ENCODE data around the gene ELP1. TPM values are rescaled to one million over a fixed set of nuclear protein-coding genes. Genes with fewer than 3 reads are reported as not detected.
A peak's percentile ranks its signal among the peaks of the same experiment; 100 is the strongest.
"Not testable (repeated sequence)": the region's sequence is repeated elsewhere in the genome, so short reads cannot be mapped to it uniquely, and the experiment has no call there.

Gene ELP1
- total and polyA plus RNA-seq, 3 experiments from 2014 or later: 20.2 to 38.7 (median 36.2) TPM

- Histone ChIP-seq H3K4me1 (ENCODE audit: insufficient read depth, low read length) (no peaks in the 10 kb centered on the region), H3K9me3 (ENCODE audit: low read length) (no peaks in the 10 kb centered on the region), H3K27me3 (ENCODE audit: insufficient read depth, low read length, poor library complexity, severe bottlenecking) (no peaks in the 10 kb centered on the region), H3K27ac (ENCODE audit: low read depth, low read length) (no peak overlapping the region), H3K36me3 (ENCODE audit: insufficient read depth, low read length) (peaks cover 55% of the 10 kb centered on the region), H3K4me3 (ENCODE audit: low read length) (no peak overlapping the region)
- no peak for DNase-seq
- Mint-ChIP-seq H3K9me3 (no peaks in the 10 kb centered on the region), H3K4me3 (no peak overlapping the region), H3K36me3 (peaks cover 26 to 93% (median 43%) of the 10 kb centered on the region in 3 donors), H3K27ac (peak overlapping the region in 1 of 8 donors; percentile 54), H3K4me1 (no peaks in the 10 kb centered on the region), H3K27me3 (no peaks in the 10 kb centered on the region)
- ChIA-PET CTCF (interaction anchor here (1.2 kb wide), 1 partner anchor 10 kb away, joined by 3 read pairs; no protein-coding TSS in a partner anchor), POLR2A (no interaction called here)
Measured at GRCh38 chr9:108903420-108904103, 30.4 kb downstream of the ELP1 start.

GRCh38 chr9:108900176-108900575 lies 33.7 kb downstream of the ELP1 start:
- no peak overlapping the region for H3K27ac ChIP-seq (ENCODE audit: low read depth, low read length)
- Mint-ChIP-seq H3K4me1 (no peaks in the 10 kb centered on the region), H3K4me3 (no peak overlapping the region), H3K27me3 (no peaks in the 10 kb centered on the region), H3K27ac (peak overlapping the region in 2 of 8 donors; percentile 16 to 75), H3K36me3 (peaks cover 16 to 94% (median 48%) of the 10 kb centered on the region in 3 donors), H3K9me3 (no peaks in the 10 kb centered on the region)
- no peaks in the 10 kb centered on the region for H3K27me3 ChIP-seq (ENCODE audit: insufficient read depth, low read length, poor library complexity, severe bottlenecking)
- no peaks in the 10 kb centered on the region for H3K4me1 ChIP-seq (ENCODE audit: insufficient read depth, low read length)
- no peaks in the 10 kb centered on the region for H3K9me3 ChIP-seq (ENCODE audit: low read length)
- ChIA-PET CTCF (no interaction called here), POLR2A (no interaction called here)
- H3K36me3 ChIP-seq (ENCODE audit: insufficient read depth, low read length): peaks cover 38% of the 10 kb centered on the region
- no peak overlapping the region for H3K4me3 ChIP-seq (ENCODE audit: low read length)
- no peak for DNase-seq

GRCh38 chr9:108899023-108899695 lies 34.8 kb downstream of the ELP1 start:
- H3K4me3 ChIP-seq (ENCODE audit: low read length); CTCF ChIA-PET; H3K4me1 ChIP-seq (ENCODE audit: insufficient read depth, low read length); DNase-seq; H3K27ac ChIP-seq (ENCODE audit: low read depth, low read length); POLR2A ChIA-PET; H3K9me3 Mint-ChIP-seq; H3K4me1 Mint-ChIP-seq; H3K4me3 Mint-ChIP-seq; H3K9me3 ChIP-seq (ENCODE audit: low read length); H3K27me3 Mint-ChIP-seq; H3K27me3 ChIP-seq (ENCODE audit: insufficient read depth, low read length, poor library complexity, severe bottlenecking): not testable (repeated sequence)
- H3K36me3 ChIP-seq (ENCODE audit: insufficient read depth, low read length): peaks cover 45% of the 10 kb centered on the region
- Mint-ChIP-seq H3K36me3 (peaks cover 16 to 97% (median 49%) of the 10 kb centered on the region in 3 donors), H3K27ac (peak overlapping the region in 1 of 8 donors; percentile 50)

GRCh38 chr9:108897324-108898096 lies 36.4 kb downstream of the ELP1 start:
- no peak overlapping the region for H3K4me3 ChIP-seq (ENCODE audit: low read length)
- H3K27me3 ChIP-seq (ENCODE audit: insufficient read depth, low read length, poor library complexity, severe bottlenecking): no peaks in the 10 kb centered on the region
- Mint-ChIP-seq H3K4me3 (no peak overlapping the region), H3K27me3 (no peaks in the 10 kb centered on the region), H3K27ac (peak overlapping the region in 1 of 8 donors; percentile 73), H3K4me1 (no peaks in the 10 kb centered on the region), H3K36me3 (peaks cover 17 to 97% (median 41%) of the 10 kb centered on the region in 3 donors), H3K9me3 (no peaks in the 10 kb centered on the region)
- CTCF ChIA-PET: no interaction called here
- H3K4me1 ChIP-seq (ENCODE audit: insufficient read depth, low read length): no peaks in the 10 kb centered on the region
- no peaks in the 10 kb centered on the region for H3K9me3 ChIP-seq (ENCODE audit: low read length)
- no peak for DNase-seq
- POLR2A ChIA-PET: no interaction called here
- H3K27ac ChIP-seq (ENCODE audit: low read depth, low read length): no peak overlapping the region
- H3K36me3 ChIP-seq (ENCODE audit: insufficient read depth, low read length): peaks cover 55% of the 10 kb centered on the region

GRCh38 chr9:108894225-108894997 lies 39.5 kb downstream of the ELP1 start:
- no peak overlapping the region for H3K27ac Mint-ChIP-seq
- peaks cover 49% of the 10 kb centered on the region for H3K36me3 ChIP-seq (ENCODE audit: insufficient read depth, low read length)
- CTCF ChIA-PET: no interaction called here

GRCh38 chr9:108889649-108890067 lies 44.3 kb downstream of the ELP1 start:
- no peaks in the 10 kb centered on the region for H3K27me3 Mint-ChIP-seq
- Histone ChIP-seq H3K36me3 (ENCODE audit: insufficient read depth, low read length) (peaks cover 43% of the 10 kb centered on the region), H3K9me3 (ENCODE audit: low read length) (no peaks in the 10 kb centered on the region), H3K4me1 (ENCODE audit: insufficient read depth, low read length) (no peaks in the 10 kb centered on the region), H3K27me3 (ENCODE audit: insufficient read depth, low read length, poor library complexity, severe bottlenecking) (no peaks in the 10 kb centered on the region), H3K4me3 (ENCODE audit: low read length) (no peak overlapping the region), H3K27ac (ENCODE audit: low read depth, low read length) (no peak overlapping the region)
- ChIA-PET CTCF (interaction anchor here (1.6 to 1.7 kb wide), 2 partner anchors 61 to 65 kb away, joined by 4 to 5 read pairs; no protein-coding TSS in a partner anchor), POLR2A (no interaction called here)
- no peak for DNase-seq
- no peaks in the 10 kb centered on the region for H3K9me3 Mint-ChIP-seq
- no peak overlapping the region for H3K4me3 Mint-ChIP-seq
- peaks cover 10 to 17% (median 13%) of the 10 kb centered on the region in 3 donors for H3K4me1 Mint-ChIP-seq
- H3K36me3 Mint-ChIP-seq: peaks cover 11 to 86% (median 42%) of the 10 kb centered on the region in 3 donors
- H3K27ac Mint-ChIP-seq: peak overlapping the region in 2 of 8 donors; percentile 1 to 5

More at GRCh38 chr9:108894225-108894997, 39.5 kb downstream of the ELP1 start:
- H3K27me3 ChIP-seq (ENCODE audit: insufficient read depth, low read length, poor library complexity, severe bottlenecking): no peaks in the 10 kb centered on the region
- no peaks in the 10 kb centered on the region for H3K9me3 Mint-ChIP-seq
- H3K27me3 Mint-ChIP-seq: no peaks in the 10 kb centered on the region
- DNase-seq: no peak
- no peak overlapping the region for H3K27ac ChIP-seq (ENCODE audit: low read depth, low read length)
- no peaks in the 10 kb centered on the region for H3K4me1 ChIP-seq (ENCODE audit: insufficient read depth, low read length)
- POLR2A ChIA-PET: no interaction called here
- no peaks in the 10 kb centered on the region for H3K4me1 Mint-ChIP-seq
- H3K4me3 Mint-ChIP-seq: no peak overlapping the region
- no peak overlapping the region for H3K4me3 ChIP-seq (ENCODE audit: low read length)
- H3K9me3 ChIP-seq (ENCODE audit: low read length): no peaks in the 10 kb centered on the region
- H3K36me3 Mint-ChIP-seq: peaks cover 18 to 99% (median 47%) of the 10 kb centered on the region in 3 donors

- H3K27ac Mint-ChIP-seq: peak overlapping the region in 2 of 8 donors; percentile 5 to 23
- peaks cover 18% of the 10 kb centered on the region for H3K36me3 ChIP-seq (ENCODE audit: insufficient read depth, low read length)
- H3K27me3 Mint-ChIP-seq; POLR2A ChIA-PET; H3K9me3 ChIP-seq (ENCODE audit: low read length); H3K4me1 ChIP-seq (ENCODE audit: insufficient read depth, low read length); DNase-seq; H3K27me3 ChIP-seq (ENCODE audit: insufficient read depth, low read length, poor library complexity, severe bottlenecking); H3K27ac ChIP-seq (ENCODE audit: low read depth, low read length); H3K9me3 Mint-ChIP-seq; H3K4me3 ChIP-seq (ENCODE audit: low read length); CTCF ChIA-PET; H3K4me3 Mint-ChIP-seq: not testable (repeated sequence)
- peaks cover 8 to 80% (median 36%) of the 10 kb centered on the region in 3 donors for H3K36me3 Mint-ChIP-seq
- H3K4me1 Mint-ChIP-seq: peaks cover 10 to 17% (median 13%) of the 10 kb centered on the region in 3 donors
Measured at GRCh38 chr9:108886594-108887271, 47.2 kb downstream of the ELP1 start.
